Caco-2 (cell line): Measurements from ENCODE around the gene SBF2. TPM values are rescaled to one million over a fixed set of nuclear protein-coding genes. Genes with fewer than 3 reads are reported as not detected.

Source experiments
- BruUV-seq: library from RNA; stranded (reverse); fragments of 400-500 nt; replicated peaks from 2 replicates; lab custom pipeline; 2021; lab: Mats Ljungman, UMichigan
- CTCF ChIA-PET: fragments of 300-600 bp; sonication (Branson Sonifier 250); formaldehyde crosslinking; loops from one replicate; lab custom pipeline; 2022; ENCODE audit warnings: antibody characterized with exemption; lab: Charles Lee
- POLR2A ChIA-PET: fragments of 300-600 bp; sonication (Branson Sonifier 250); formaldehyde crosslinking; loops from one replicate; lab custom pipeline; 2022; ENCODE audit warnings: antibody characterized with exemption; lab: Charles Lee
- DNase-seq, 2 experiments: peaks; one replicate each; pipeline versions ENCODE4 v3.0.0 to v3.0.0-alpha.2; 2020 to 2022
- H3K27me3 ChIP-seq: replicated peaks from 2 replicates; pipeline ENCODE4 v1.6.0; 2011; ENCODE audit warnings: low read length; ENCODE audit not compliant: control insufficient read depth, insufficient read depth
- H3K36me3 ChIP-seq: 2 replicates; pipeline ENCODE4 v1.5.1; 2011; ENCODE audit warnings: low read length; ENCODE audit not compliant: control insufficient read depth, insufficient read depth
- H3K4me1 ChIP-seq: fragments of 250-450 bp; sonication (Bioruptor Pico); 2 replicates; pipeline ENCODE4 v1.5.1; 2020; ENCODE audit warnings: mild to moderate bottlenecking
- H3K4me3 ChIP-seq: 2 replicates; pipeline ENCODE4 v1.5.1; 2011; ENCODE audit warnings: low read depth, mild to moderate bottlenecking, control low read depth, low read length
- H3K9me3 ChIP-seq: fragments of 250-450 bp; sonication (Bioruptor Pico); 2 replicates; pipeline ENCODE4 v1.5.1; 2020; ENCODE audit warnings: mild to moderate bottlenecking, moderate library complexity
- H3K27ac Mint-ChIP-seq: one replicate; pipeline ENCODE4 v1.8.0; 2022; ENCODE audit warnings: mixed read lengths; ENCODE audit not compliant: unreplicated experiment
- H3K27me3 Mint-ChIP-seq: one replicate; pipeline ENCODE4 v1.8.0; 2022; ENCODE audit warnings: mixed read lengths; ENCODE audit not compliant: insufficient read depth, unreplicated experiment
- H3K36me3 Mint-ChIP-seq: one replicate; pipeline ENCODE4 v1.8.0; 2022; ENCODE audit warnings: mild to moderate bottlenecking, mixed read lengths; ENCODE audit not compliant: insufficient read depth, unreplicated experiment
- H3K4me1 Mint-ChIP-seq: one replicate; pipeline ENCODE4 v1.8.0; 2022; ENCODE audit warnings: low read depth, mixed read lengths; ENCODE audit not compliant: unreplicated experiment
- H3K4me3 Mint-ChIP-seq: one replicate; pipeline ENCODE4 v1.8.0; 2022; ENCODE audit warnings: mild to moderate bottlenecking, moderate library complexity, mixed read lengths; ENCODE audit not compliant: unreplicated experiment
- H3K9me3 Mint-ChIP-seq: one replicate; pipeline ENCODE4 v1.8.0; 2022; ENCODE audit warnings: mixed read lengths; ENCODE audit not compliant: unreplicated experiment
- CTCF ChIP-seq, 2 experiments: fragments of 200-600 bp in 1 of 2; IDR thresholded peaks; 1 replicate in 1 of 2; 2 replicates in 1 of 2; pipeline versions ENCODE4 v1.5.1 to v1.8.0; 2011 to 2022; ENCODE audit warnings: antibody characterized with exemption in 1 of 2, control low read depth in 1 of 2, inconsistent platforms in 1 of 2, low read depth in 1 of 2, low read length in 1 of 2, mild to moderate bottlenecking in 1 of 2, moderate library complexity in 1 of 2; ENCODE audit not compliant: insufficient read depth in 1 of 2, severe bottlenecking in 1 of 2, unreplicated experiment in 1 of 2
- intact Hi-C: fragments of 100-400 bp; cut with micrococcal nuclease; formaldehyde crosslinking; loops from one replicate; pipeline ENCODE4 v1.10.0; 2022; ENCODE audit not compliant: unreplicated experiment
- total RNA-seq: library from RNA; stranded (reverse); gene quantifications from 2 replicates; pipeline ENCODE4 v1.2.3, GENCODE V29; 2022

SBF2 gene
- total RNA-seq, 1 experiment from 2014 or later, result 72.2 TPM

- BruUV-seq, result no TSS peak
- intact Hi-C loops, result no loop called here
- DNase-seq, result no peak
- peaks cover 3% of the 10 kb centered on the region; the same call in 1 of the 2 replicates for H3K36me3 ChIP-seq
- peaks cover 12% of the 10 kb centered on the region for H3K9me3 Mint-ChIP-seq
- peak overlapping the region; percentile 63 for H3K27ac Mint-ChIP-seq
- no peaks in the 10 kb centered on the region; the same call in 1 of the 2 replicates for H3K9me3 ChIP-seq
- H3K36me3 Mint-ChIP-seq, result peaks cover 73% of the 10 kb centered on the region
- no peaks in the 10 kb centered on the region for H3K27me3 ChIP-seq
- H3K27me3 Mint-ChIP-seq, result no peaks in the 10 kb centered on the region
- ChIA-PET CTCF (interaction anchor here (1.1 to 1.6 kb wide), 4 partner anchors 9 to 233 kb away, joined by 3 to 6 read pairs (median 3); no protein-coding TSS in a partner anchor), POLR2A (interaction anchor here (0.6 to 1.3 kb wide), 2 partner anchors 278 to 566 kb away, joined by 3 to 4 read pairs; partner anchors contain the start of gene ZNF143)
- no peak for TF ChIP-seq CTCF (IDR thresholded peaks at IDR 0.05; ENCODE audit: insufficient read depth in 1 of 2, low read depth in 1 of 2, low read length in 1 of 2, severe bottlenecking in 1 of 2, unreplicated experiment in 1 of 2)
- H3K4me1 Mint-ChIP-seq, result peaks cover 32% of the 10 kb centered on the region
- peaks cover 27% of the 10 kb centered on the region for H3K4me1 ChIP-seq
- no peak overlapping the region for H3K4me3 ChIP-seq
- no peak overlapping the region for H3K4me3 Mint-ChIP-seq
These were observed 554.7 kb downstream of the SBF2 start for GRCh38 chr11:9739123-9739900.

- no peak overlapping the region for H3K4me3 Mint-ChIP-seq
- H3K36me3 Mint-ChIP-seq, result peaks cover 77% of the 10 kb centered on the region
- Histone ChIP-seq H3K4me3 (no peak overlapping the region), H3K27me3 (no peaks in the 10 kb centered on the region), H3K9me3 (no peaks in the 10 kb centered on the region; the same call in 1 of the 2 replicates), H3K4me1 (peaks cover 27% of the 10 kb centered on the region), H3K36me3 (peaks cover 3% of the 10 kb centered on the region; the same call in 1 of the 2 replicates)
- H3K9me3 Mint-ChIP-seq, result peaks cover 12% of the 10 kb centered on the region
- no peaks in the 10 kb centered on the region for H3K27me3 Mint-ChIP-seq
- POLR2A ChIA-PET, result no interaction called here
- no TSS peak for BruUV-seq
- intact Hi-C loops, result no loop called here
- CTCF ChIA-PET, result no interaction called here
- peak overlapping the region; percentile 63 for H3K27ac Mint-ChIP-seq
- no peak for TF ChIP-seq CTCF (IDR thresholded peaks at IDR 0.05; ENCODE audit: insufficient read depth in 1 of 2, low read depth in 1 of 2, low read length in 1 of 2, severe bottlenecking in 1 of 2, unreplicated experiment in 1 of 2)
- H3K4me1 Mint-ChIP-seq, result peaks cover 32% of the 10 kb centered on the region
- no peak for DNase-seq
These were observed 555.3 kb downstream of the SBF2 start for GRCh38 chr11:9738707-9739106.

GRCh38 chr11:9738116-9738515, 555.9 kb downstream of the SBF2 start:
- Mint-ChIP-seq H3K27ac (peak overlapping the region; percentile 63), H3K4me3 (no peak overlapping the region), H3K9me3 (peaks cover 12% of the 10 kb centered on the region), H3K27me3 (no peaks in the 10 kb centered on the region), H3K36me3 (peaks cover 72% of the 10 kb centered on the region), H3K4me1 (peaks cover 32% of the 10 kb centered on the region)
- TF ChIP-seq CTCF (IDR thresholded peaks at IDR 0.05; ENCODE audit: insufficient read depth in 1 of 2, low read depth in 1 of 2, low read length in 1 of 2, severe bottlenecking in 1 of 2, unreplicated experiment in 1 of 2), result no peak
- intact Hi-C loops, result no loop called here
- BruUV-seq, result no TSS peak
- H3K27me3 ChIP-seq, result no peaks in the 10 kb centered on the region
- CTCF ChIA-PET, result interaction anchor here (0.6 kb wide), 1 partner anchor 525 kb away, joined by 4 read pairs; no protein-coding TSS in a partner anchor
- DNase-seq, result no peak
- peaks cover 3% of the 10 kb centered on the region; the same call in 1 of the 2 replicates for H3K36me3 ChIP-seq
- H3K9me3 ChIP-seq, result no peaks in the 10 kb centered on the region; the same call in 1 of the 2 replicates
- H3K4me3 ChIP-seq, result no peak overlapping the region
- H3K4me1 ChIP-seq, result peaks cover 27% of the 10 kb centered on the region
- POLR2A ChIA-PET, result no interaction called here
